Non-pigmented ciliary epithelial cell (primary cell): ENCODE results near the gene FHIT.

ENCODE experiments used
- DNase-seq: peaks from one replicate; pipeline ENCODE4 v3.0.0-alpha.2; 2010; ENCODE audit warnings: low read depth

FHIT gene

DNA sequence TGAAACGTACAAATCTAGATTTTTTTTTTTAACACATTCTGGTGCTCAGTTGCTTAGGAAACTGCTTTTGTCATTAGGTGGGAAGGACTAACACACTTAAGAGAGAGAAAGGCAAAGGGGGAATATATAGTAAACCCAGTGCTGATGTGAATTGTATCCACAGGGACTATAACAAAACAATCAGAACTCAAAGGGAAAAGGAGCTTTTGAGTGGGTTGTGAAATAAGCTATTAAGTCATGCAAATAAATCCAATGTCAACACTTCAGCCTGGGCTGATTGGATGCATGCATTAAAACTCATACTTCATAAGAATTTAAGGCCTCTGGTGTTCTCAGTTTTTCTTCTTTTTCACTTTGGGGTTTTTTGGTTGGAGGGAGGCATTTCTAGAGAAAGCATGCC lies 628.9 kb downstream of the FHIT start:
- DNase-seq = no peak

DNA sequence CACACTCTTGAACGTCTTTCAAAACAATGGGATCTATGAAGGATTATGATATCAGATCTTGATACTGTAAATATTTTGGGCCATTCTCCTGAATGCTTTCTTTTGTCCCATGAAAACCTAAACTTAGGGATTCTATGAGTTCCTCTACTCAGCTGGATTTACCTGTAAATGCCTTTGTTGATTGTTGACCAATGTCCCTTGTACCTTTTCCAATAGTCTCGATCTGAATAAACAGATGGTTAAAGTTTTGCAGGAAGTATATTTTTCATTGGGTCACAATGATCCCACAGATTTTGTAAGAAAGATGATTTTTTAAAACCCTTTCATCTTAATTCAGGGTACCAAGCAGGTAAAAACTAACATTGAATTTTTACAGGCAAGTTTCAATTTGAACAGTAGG lies 634.1 kb downstream of the FHIT start:
- no peak for DNase-seq

GRCh38 chr3:60613769-60614303 lies 637.4 kb downstream of the FHIT start:
- no peak for DNase-seq

DNA sequence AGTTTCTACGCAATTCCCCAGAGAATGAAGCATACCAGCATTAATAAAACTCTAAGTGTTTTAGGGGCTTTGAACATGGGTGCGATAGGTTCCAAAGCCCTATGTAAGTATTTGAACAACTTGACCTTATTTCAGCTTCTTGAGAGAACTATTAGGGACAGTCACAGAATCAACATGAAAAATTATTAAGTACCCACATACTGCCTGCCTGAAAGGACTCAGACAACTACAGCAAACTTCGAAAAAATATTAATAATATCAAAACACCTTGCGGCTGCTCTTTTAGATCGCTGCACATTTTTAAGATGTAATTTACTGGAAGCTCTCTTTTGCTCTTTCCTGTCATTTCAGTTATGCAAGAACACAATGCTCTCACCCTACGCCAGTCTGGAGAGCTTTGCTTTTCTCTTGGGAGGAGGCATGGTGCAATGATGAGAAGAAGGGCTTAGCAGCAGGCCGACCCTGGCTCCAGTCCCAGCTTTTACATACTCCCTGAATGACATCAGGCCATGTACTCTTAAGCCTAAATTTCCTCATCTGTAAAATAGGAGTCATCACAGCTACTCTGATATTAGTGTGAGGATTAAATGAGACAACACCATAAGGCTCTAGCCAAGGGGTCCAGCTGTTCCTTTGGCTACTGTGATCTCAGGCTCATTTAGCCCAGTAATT lies 640.7 kb downstream of the FHIT start:
- peak; percentile 68 for DNase-seq

- DNase-seq = no peak
Measured at GRCh38 chr3:60609446-60609845, 641.8 kb downstream of the FHIT start.

GRCh38 chr3:60603860-60604259 lies 647.4 kb downstream of the FHIT start:
- DNase-seq = no peak

GRCh38 chr3:60600848-60601247 lies 650.4 kb downstream of the FHIT start:
- DNase-seq = no peak

DNA sequence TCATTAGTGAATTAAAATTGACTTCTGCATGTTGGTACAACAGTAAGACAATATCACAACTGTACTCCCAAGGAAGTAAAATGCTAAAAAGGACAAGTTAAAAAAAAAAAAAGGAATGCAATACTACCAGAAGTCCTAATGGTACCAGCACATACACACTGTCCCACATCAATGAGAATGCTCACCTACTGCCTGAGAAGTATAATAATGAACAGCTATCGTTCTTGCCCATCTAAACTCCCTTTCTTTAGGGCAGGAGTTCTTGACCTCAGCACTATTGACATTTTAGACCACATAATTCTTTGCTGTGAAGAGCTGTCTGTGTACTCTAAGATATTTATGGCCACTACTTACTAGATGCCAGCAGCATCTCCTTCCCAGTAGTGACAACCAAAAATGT lies 651.7 kb downstream of the FHIT start:
- DNase-seq = no peak

DNA sequence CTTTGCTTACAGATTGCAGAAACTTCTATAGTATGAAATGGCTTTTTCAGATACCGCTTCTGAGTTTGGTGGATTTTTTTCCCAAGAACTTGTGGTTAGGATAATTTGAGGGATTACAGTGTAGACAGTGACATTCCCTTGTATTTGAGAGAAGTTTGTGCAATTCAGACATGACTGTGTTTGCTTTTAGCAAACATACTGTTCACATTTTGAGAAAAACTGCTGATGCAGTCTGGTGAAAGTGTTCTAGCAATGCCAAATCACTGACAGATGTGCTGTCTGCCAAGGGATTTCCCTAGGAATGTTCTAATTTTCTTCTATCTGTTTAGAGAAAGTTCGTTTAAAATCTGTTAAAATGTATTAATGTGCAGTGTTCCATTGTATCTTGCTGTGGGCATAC lies 652.6 kb downstream of the FHIT start:
- DNase-seq = no peak

DNA sequence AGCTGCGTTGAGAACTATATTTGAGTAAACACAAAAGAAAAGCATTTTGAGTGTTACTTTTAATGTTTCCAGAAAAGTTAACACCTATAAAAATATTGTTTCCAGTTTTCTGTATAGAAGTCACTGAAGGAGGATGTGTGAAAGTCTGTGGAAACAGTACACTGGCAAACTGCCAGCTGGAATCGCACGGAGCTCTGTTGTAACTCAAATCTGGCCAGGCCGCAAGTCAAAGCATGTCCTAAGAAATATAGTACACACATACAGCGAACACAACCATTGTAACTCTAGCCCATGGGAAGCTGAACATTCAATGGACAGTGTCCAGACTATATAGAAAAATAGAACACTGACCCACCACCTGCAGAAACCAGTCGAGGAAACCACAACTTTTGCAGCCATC lies 657.2 kb downstream of the FHIT start:
- no peak for DNase-seq

DNA sequence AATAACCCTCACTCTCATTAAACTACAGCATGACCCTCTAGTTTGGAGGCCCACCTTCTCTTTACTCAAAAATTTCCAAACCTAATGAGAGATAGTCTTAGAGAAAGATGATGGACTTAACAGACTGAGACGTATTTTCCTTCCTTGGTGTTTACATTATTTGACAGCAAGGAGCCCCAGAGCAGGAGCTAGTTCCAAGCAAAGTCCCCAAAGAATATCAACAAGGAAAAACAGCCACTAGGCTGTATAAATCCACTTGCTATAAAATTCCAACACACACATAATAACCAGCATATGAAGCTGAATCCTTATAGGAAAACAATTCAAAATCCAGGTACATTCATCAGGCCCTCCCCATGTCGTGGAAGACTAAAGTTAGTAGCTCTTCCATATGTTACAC lies 660.0 kb downstream of the FHIT start:
- no peak for DNase-seq

DNA sequence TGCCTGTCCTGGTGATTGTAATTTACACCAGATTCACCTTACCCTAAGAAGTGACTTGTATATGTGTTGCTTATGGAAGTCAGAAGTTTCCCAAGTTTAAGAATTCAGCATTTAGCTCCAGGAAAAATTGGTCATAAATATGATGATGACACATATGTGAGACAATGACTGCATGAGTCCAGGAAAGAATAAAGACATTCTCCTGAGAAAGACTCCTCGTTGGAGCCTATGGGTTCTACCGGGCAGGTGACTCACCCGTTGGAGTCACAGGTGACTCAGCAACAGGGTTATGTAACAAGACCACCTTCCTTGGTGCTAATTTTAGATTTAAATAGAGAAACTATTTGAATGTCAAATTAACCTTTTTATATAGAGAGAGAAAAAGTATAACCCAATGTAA lies 662.4 kb downstream of the FHIT start:
- DNase-seq = no peak

- no peak for DNase-seq
Measured at GRCh38 chr3:60585918-60586317, 665.3 kb downstream of the FHIT start.

- no peak for DNase-seq
Measured at GRCh38 chr3:60584250-60584649, 667.0 kb downstream of the FHIT start.

GRCh38 chr3:60582288-60582687 lies 669.0 kb downstream of the FHIT start:
- DNase-seq = no peak

DNA sequence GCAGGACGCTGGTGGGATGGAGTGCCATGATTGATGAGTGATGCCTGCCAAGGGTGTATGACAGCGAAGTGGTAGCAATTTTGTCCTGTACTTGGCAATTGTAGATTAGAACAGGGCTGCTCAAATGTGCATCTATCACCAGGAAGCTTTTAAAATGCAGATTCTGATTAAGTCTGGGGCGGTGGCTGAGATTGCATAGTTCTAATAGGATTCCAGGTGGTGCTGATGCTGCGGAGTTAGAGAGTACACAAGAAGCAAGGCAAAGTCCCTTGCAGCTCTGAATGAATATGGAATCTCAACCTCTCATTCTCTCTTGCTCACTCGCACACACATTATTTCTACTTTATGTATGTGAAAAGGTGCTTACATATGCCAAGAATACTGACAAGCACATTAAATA lies 670.4 kb downstream of the FHIT start:
- no peak for DNase-seq

GRCh38 chr3:60579734-60580133 lies 671.5 kb downstream of the FHIT start:
- DNase-seq = peak; percentile 71

- no peak for DNase-seq
Measured at GRCh38 chr3:60578936-60579335, 672.3 kb downstream of the FHIT start.

DNA sequence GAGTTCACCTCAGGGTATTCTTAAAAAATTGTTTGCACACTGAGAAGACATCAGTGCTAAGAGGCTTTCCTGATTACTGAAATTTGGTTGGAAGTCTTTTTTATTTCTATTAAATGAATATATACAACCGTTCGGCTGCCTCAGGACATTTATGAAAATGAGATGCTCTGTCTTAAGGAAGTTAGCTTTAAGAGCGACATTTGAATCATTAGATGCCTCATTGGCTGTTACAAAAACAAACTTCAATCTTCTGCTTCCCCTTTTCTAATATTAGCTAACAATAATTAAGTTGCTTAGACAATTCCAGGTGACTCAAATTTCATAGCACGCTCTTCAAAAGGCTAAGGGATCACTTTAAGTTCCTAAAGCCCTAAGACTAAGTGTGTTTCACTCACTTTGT lies 673.7 kb downstream of the FHIT start:
- DNase-seq = no peak

- DNase-seq = no peak
Measured at GRCh38 chr3:60575718-60576272, 675.5 kb downstream of the FHIT start.

GRCh38 chr3:60574046-60574769 lies 677.0 kb downstream of the FHIT start:
- no peak for DNase-seq

- no peak for DNase-seq
Measured at GRCh38 chr3:60573494-60573893, 677.8 kb downstream of the FHIT start.

- no peak for DNase-seq
Measured at GRCh38 chr3:60571511-60571910, 679.7 kb downstream of the FHIT start.
